Vagina (tissue), 2 donors: ENCODE measurements around the gene OR56A4.

Experiments
- CTCF ChIP-seq, 3 experiments: fragments of 450-650 bp in 2 of 3; fragments of 200-600 bp in 1 of 3; sonication (generic) in 1 of 3; IDR thresholded peaks; one replicate each; pipeline ENCODE4 v1.5.1; 2017 to 2019; ENCODE audit warnings: antibody characterized with exemption in 3 of 3, mild to moderate bottlenecking in 2 of 3, moderate library complexity in 2 of 3
- POLR2A ChIP-seq, 2 donors: fragments of 450-650 bp; IDR thresholded peaks; one replicate each; pipeline ENCODE4 v1.6.1; 2017; ENCODE audit warnings: antibody characterized with exemption in 2 of 2, mild to moderate bottlenecking in 2 of 2, moderate library complexity in 2 of 2

GRCh38 chr11:6013042-6013441, 6.3 kb upstream of the OR56A4 start:
- TF ChIP-seq POLR2A (IDR thresholded peaks at IDR 0.05) (no peak), CTCF (IDR thresholded peaks at IDR 0.05) (no peak)
